ENCODE measurements around the gene PDILT. TPM values are rescaled to one million over a fixed set of nuclear protein-coding genes. Genes with fewer than 3 reads are reported as not detected.

The PDILT gene
- total RNA-seq, 1 experiment from 2014 or later = not detected

- Mint-ChIP-seq H3K27me3 (ENCODE audit: low read depth) (no peaks in the 10 kb centered on the region), H3K27ac (no peak overlapping the region), H3K9me3 (no peaks in the 10 kb centered on the region), H3K36me3 (no peaks in the 10 kb centered on the region), H3K4me1 (peaks cover 12% of the 10 kb centered on the region), H3K4me3 (no peak overlapping the region)
- ChIA-PET POLR2A (interaction anchor here (0.7 kb wide), 1 partner anchor 558 kb away, joined by 5 read pairs; no protein-coding TSS in a partner anchor), CTCF (no interaction called here)
- TF ChIP-seq OVOL2 (CRISPR knock-in tag; IDR thresholded peaks at IDR 0.05; ENCODE audit: borderline replicate concordance) (no peak), FOXP1 (CRISPR knock-in tag; IDR thresholded peaks at IDR 0.05; ENCODE audit: borderline replicate concordance) (no peak), MYBL2 (CRISPR knock-in tag; IDR thresholded peaks at IDR 0.05) (no peak), IRF2 (CRISPR knock-in tag; IDR thresholded peaks at IDR 0.05; ENCODE audit: borderline replicate concordance, low read depth) (no peak), ATF2 (CRISPR knock-in tag; IDR thresholded peaks at IDR 0.05; ENCODE audit: borderline replicate concordance, low read depth) (no peak), ZNF671 (CRISPR knock-in tag; IDR thresholded peaks at IDR 0.05) (no peak)
- ATAC-seq (no peak), DNase-seq (ENCODE audit: low spot score) (no peak)
Measured at GRCh38 chr16:20388854-20389253, 15.7 kb downstream of the PDILT start.

- H3K27me3 Mint-ChIP-seq (ENCODE audit: low read depth) = no peaks in the 10 kb centered on the region
- no peak overlapping the region for H3K4me3 Mint-ChIP-seq
- H3K9me3 Mint-ChIP-seq = no peaks in the 10 kb centered on the region
- no peaks in the 10 kb centered on the region for H3K36me3 Mint-ChIP-seq
- H3K4me1 Mint-ChIP-seq = peaks cover 9% of the 10 kb centered on the region
- H3K27ac Mint-ChIP-seq = no peak overlapping the region
- ChIA-PET POLR2A (interaction anchor here (0.7 kb wide), 1 partner anchor 557 kb away, joined by 5 read pairs; no protein-coding TSS in a partner anchor), CTCF (interaction anchor here (4.1 kb wide), 1 partner anchor 87 kb away, joined by 40 read pairs; no protein-coding TSS in a partner anchor)
- TF ChIP-seq JUN (CRISPR knock-in tag; IDR thresholded peaks at IDR 0.05) = no peak
- TF ChIP-seq, protein P1, sequence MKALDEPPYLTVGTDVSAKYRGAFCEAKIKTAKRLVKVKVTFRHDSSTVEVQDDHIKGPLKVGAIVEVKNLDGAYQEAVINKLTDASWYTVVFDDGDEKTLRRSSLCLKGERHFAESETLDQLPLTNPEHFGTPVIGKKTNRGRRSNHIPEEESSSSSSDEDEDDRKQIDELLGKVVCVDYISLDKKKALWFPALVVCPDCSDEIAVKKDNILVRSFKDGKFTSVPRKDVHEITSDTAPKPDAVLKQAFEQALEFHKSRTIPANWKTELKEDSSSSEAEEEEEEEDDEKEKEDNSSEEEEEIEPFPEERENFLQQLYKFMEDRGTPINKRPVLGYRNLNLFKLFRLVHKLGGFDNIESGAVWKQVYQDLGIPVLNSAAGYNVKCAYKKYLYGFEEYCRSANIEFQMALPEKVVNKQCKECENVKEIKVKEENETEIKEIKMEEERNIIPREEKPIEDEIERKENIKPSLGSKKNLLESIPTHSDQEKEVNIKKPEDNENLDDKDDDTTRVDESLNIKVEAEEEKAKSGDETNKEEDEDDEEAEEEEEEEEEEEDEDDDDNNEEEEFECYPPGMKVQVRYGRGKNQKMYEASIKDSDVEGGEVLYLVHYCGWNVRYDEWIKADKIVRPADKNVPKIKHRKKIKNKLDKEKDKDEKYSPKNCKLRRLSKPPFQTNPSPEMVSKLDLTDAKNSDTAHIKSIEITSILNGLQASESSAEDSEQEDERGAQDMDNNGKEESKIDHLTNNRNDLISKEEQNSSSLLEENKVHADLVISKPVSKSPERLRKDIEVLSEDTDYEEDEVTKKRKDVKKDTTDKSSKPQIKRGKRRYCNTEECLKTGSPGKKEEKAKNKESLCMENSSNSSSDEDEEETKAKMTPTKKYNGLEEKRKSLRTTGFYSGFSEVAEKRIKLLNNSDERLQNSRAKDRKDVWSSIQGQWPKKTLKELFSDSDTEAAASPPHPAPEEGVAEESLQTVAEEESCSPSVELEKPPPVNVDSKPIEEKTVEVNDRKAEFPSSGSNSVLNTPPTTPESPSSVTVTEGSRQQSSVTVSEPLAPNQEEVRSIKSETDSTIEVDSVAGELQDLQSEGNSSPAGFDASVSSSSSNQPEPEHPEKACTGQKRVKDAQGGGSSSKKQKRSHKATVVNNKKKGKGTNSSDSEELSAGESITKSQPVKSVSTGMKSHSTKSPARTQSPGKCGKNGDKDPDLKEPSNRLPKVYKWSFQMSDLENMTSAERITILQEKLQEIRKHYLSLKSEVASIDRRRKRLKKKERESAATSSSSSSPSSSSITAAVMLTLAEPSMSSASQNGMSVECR (CRISPR knock-in tag; IDR thresholded peaks at IDR 0.05; ENCODE audit: borderline replicate concordance) = no peak
- no peak for TF ChIP-seq TP53 (CRISPR knock-in tag; IDR thresholded peaks at IDR 0.05)
- no peak for TF ChIP-seq ZNF263 (CRISPR knock-in tag; IDR thresholded peaks at IDR 0.05; ENCODE audit: low read depth)
- no peak for TF ChIP-seq JAZF1 (CRISPR knock-in tag; IDR thresholded peaks at IDR 0.05)
- no peak for TF ChIP-seq AFF4 (CRISPR knock-in tag; IDR thresholded peaks at IDR 0.05; ENCODE audit: borderline replicate concordance)
- no peak for TF ChIP-seq FOXP1 (CRISPR knock-in tag; IDR thresholded peaks at IDR 0.05; ENCODE audit: borderline replicate concordance)
- no peak for TF ChIP-seq AR (CRISPR knock-in tag; IDR thresholded peaks at IDR 0.05)
- TF ChIP-seq NR2C2 (CRISPR knock-in tag; IDR thresholded peaks at IDR 0.05) = no peak
- no peak for ATAC-seq
- no peak for DNase-seq (ENCODE audit: low spot score)
Measured at GRCh38 chr16:20387978-20388377, 16.6 kb downstream of the PDILT start.
